ENCODE measurements around the gene PBXIP1.

Gene PBXIP1

GRCh38 chr1:154931940-154932487, 23.9 kb downstream of the PBXIP1 start:
- H3K4me3 ChIP-seq (replicated peaks; ENCODE audit: low read depth, low read length): no peak overlapping the region
- DNase-seq (ENCODE audit: extremely low read depth, low read depth): no peak
- TF ChIP-seq, protein P1, sequence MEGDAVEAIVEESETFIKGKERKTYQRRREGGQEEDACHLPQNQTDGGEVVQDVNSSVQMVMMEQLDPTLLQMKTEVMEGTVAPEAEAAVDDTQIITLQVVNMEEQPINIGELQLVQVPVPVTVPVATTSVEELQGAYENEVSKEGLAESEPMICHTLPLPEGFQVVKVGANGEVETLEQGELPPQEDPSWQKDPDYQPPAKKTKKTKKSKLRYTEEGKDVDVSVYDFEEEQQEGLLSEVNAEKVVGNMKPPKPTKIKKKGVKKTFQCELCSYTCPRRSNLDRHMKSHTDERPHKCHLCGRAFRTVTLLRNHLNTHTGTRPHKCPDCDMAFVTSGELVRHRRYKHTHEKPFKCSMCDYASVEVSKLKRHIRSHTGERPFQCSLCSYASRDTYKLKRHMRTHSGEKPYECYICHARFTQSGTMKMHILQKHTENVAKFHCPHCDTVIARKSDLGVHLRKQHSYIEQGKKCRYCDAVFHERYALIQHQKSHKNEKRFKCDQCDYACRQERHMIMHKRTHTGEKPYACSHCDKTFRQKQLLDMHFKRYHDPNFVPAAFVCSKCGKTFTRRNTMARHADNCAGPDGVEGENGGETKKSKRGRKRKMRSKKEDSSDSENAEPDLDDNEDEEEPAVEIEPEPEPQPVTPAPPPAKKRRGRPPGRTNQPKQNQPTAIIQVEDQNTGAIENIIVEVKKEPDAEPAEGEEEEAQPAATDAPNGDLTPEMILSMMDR (IDR thresholded peaks at IDR 0.05; ENCODE audit: low read depth, low read length, missing control alignments): no peak

DNA sequence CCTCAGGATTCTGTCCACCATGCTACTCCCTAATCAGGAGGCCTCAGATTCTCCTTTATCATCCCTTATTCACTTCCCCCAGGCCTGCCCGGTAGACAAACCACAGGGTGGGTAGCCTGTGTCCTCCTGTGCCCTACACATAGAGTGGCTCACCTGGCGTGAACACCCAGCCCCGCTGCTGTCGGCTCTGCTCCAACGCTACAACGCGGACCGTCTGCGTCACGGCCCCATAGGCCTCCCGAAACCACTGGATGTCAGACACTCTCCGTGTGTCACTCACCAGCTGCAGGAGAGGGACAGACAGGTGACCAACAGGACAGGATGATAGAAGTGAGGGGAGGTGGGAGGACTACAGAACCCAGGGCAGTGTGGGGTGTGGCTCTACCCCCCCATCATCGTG, 29.7 kb downstream of the PBXIP1 start:
- H3K4me3 ChIP-seq (replicated peaks; ENCODE audit: low read depth, low read length): no peak overlapping the region
- no peak for DNase-seq (ENCODE audit: extremely low read depth, low read depth)
- TF ChIP-seq, protein P1 (IDR thresholded peaks at IDR 0.05; ENCODE audit: low read depth, low read length, missing control alignments): no peak

- no peak overlapping the region for H3K4me3 ChIP-seq (replicated peaks; ENCODE audit: low read depth, low read length)
- DNase-seq (ENCODE audit: extremely low read depth, low read depth): no peak
- TF ChIP-seq, protein P1 (IDR thresholded peaks at IDR 0.05; ENCODE audit: low read depth, low read length, missing control alignments): no peak
Observed at GRCh38 chr1:154925335-154926170, 30.3 kb downstream of the PBXIP1 start.

- H3K4me3 ChIP-seq (replicated peaks; ENCODE audit: low read depth, low read length): no peak overlapping the region
- DNase-seq (ENCODE audit: extremely low read depth, low read depth): no peak
- TF ChIP-seq, protein P1 (IDR thresholded peaks at IDR 0.05; ENCODE audit: low read depth, low read length, missing control alignments): no peak
Observed at GRCh38 chr1:154923695-154924094, 32.2 kb downstream of the PBXIP1 start.

GRCh38 chr1:154913273-154913672, 42.6 kb downstream of the PBXIP1 start:
- TF ChIP-seq, protein P1 (IDR thresholded peaks at IDR 0.05; ENCODE audit: low read depth, low read length, missing control alignments): no peak

DNA sequence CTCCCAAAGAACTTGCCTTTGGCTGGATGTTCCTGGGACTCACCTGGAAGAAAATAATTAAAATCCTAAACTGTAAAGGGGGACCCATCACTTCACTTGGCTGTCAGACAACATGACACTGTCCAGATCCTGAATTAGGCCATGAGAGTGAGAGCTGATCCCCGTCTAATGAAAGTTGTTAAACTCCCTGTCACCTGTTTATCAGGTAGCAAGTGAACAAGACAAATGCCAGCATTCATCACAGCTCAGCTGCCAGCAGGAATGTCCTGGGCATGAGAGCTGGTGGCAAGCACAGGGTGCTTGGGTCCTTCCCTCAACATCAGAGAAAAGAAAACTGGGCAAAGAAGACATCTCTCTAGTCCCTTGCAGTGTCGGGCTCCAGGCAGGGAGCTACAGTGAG, 43.1 kb downstream of the PBXIP1 start:
- no peak for DNase-seq (ENCODE audit: extremely low read depth, low read depth)
- no peak overlapping the region for H3K4me3 ChIP-seq (replicated peaks; ENCODE audit: low read depth, low read length)
- TF ChIP-seq, protein P1 (IDR thresholded peaks at IDR 0.05; ENCODE audit: low read depth, low read length, missing control alignments): no peak

More at GRCh38 chr1:154913273-154913672, 42.6 kb downstream of the PBXIP1 start:
- H3K4me3 ChIP-seq (replicated peaks; ENCODE audit: low read depth, low read length): no peak overlapping the region
- DNase-seq (ENCODE audit: extremely low read depth, low read depth): no peak
